ENCODE data around the gene TRIM56.

Gene TRIM56

GRCh38 chr7:101133621-101134398 lies 48.5 kb downstream of the TRIM56 start:
- H3K4me3 Mint-ChIP-seq = no peak overlapping the region
- H3K36me3 Mint-ChIP-seq (ENCODE audit: low read depth) = no peaks in the 10 kb centered on the region
- no peaks in the 10 kb centered on the region for H3K9me3 Mint-ChIP-seq
- TF ChIP-seq CTCF (IDR thresholded peaks at IDR 0.05; ENCODE audit: unreplicated experiment in 3 of 3) = no peak
- H3K4me1 Mint-ChIP-seq = peaks cover 16% of the 10 kb centered on the region
- H3K27me3 Mint-ChIP-seq (ENCODE audit: low read depth) = peaks cover 38% of the 10 kb centered on the region
- H3K27ac Mint-ChIP-seq = peak overlapping the region in 2 of 3 experiments; percentile 10 to 57

- no peaks in the 10 kb centered on the region for H3K9me3 Mint-ChIP-seq
- H3K4me1 Mint-ChIP-seq = peaks cover 16% of the 10 kb centered on the region
- peaks cover 38% of the 10 kb centered on the region for H3K27me3 Mint-ChIP-seq (ENCODE audit: low read depth)
- TF ChIP-seq CTCF (IDR thresholded peaks at IDR 0.05; ENCODE audit: unreplicated experiment in 3 of 3) = no peak
- peak overlapping the region in 1 of 3 experiments; percentile 10 for H3K27ac Mint-ChIP-seq
- H3K36me3 Mint-ChIP-seq (ENCODE audit: low read depth) = no peaks in the 10 kb centered on the region
- no peak overlapping the region for H3K4me3 Mint-ChIP-seq
Observed at GRCh38 chr7:101134399-101134980, 49.2 kb downstream of the TRIM56 start.

- no peak for TF ChIP-seq CTCF (IDR thresholded peaks at IDR 0.05; ENCODE audit: unreplicated experiment in 3 of 3)
- Mint-ChIP-seq H3K36me3 (ENCODE audit: low read depth) (no peaks in the 10 kb centered on the region), H3K27ac (no peak overlapping the region)
Observed at GRCh38 chr7:101137651-101138212, 52.5 kb downstream of the TRIM56 start.

GRCh38 chr7:101138213-101138870 lies 53.1 kb downstream of the TRIM56 start:
- H3K4me3 Mint-ChIP-seq = peak overlapping the region; percentile 8 to 43 (median 32)
- TF ChIP-seq CTCF (IDR thresholded peaks at IDR 0.05; ENCODE audit: unreplicated experiment in 3 of 3) = peak; percentile 76 to 83 (median 79)
- peak overlapping the region; percentile 58 to 73 (median 60) for H3K27ac Mint-ChIP-seq
- no peaks in the 10 kb centered on the region for H3K9me3 Mint-ChIP-seq
- no peaks in the 10 kb centered on the region for H3K36me3 Mint-ChIP-seq (ENCODE audit: low read depth)
- peaks cover 25% of the 10 kb centered on the region for H3K27me3 Mint-ChIP-seq (ENCODE audit: low read depth)
- H3K4me1 Mint-ChIP-seq = peaks cover 23% of the 10 kb centered on the region

More at GRCh38 chr7:101137651-101138212, 52.5 kb downstream of the TRIM56 start:
- Mint-ChIP-seq H3K4me1 (peaks cover 23% of the 10 kb centered on the region), H3K27me3 (ENCODE audit: low read depth) (peaks cover 25% of the 10 kb centered on the region), H3K4me3 (no peak overlapping the region), H3K9me3 (no peaks in the 10 kb centered on the region)

GRCh38 chr7:101140339-101140699 lies 55.0 kb downstream of the TRIM56 start:
- Mint-ChIP-seq H3K27ac (peak overlapping the region in 2 of 3 experiments; percentile 38 to 65), H3K9me3 (no peaks in the 10 kb centered on the region), H3K27me3 (ENCODE audit: low read depth) (peaks cover 24% of the 10 kb centered on the region), H3K4me1 (peaks cover 20% of the 10 kb centered on the region), H3K36me3 (ENCODE audit: low read depth) (no peaks in the 10 kb centered on the region), H3K4me3 (no peak overlapping the region)
- TF ChIP-seq CTCF (IDR thresholded peaks at IDR 0.05; ENCODE audit: unreplicated experiment in 3 of 3) = no peak

Data from nephron (organoid).